Measurements from ENCODE around the gene TUFT1. TPM values are rescaled to one million over a fixed set of nuclear protein-coding genes. Genes with fewer than 3 reads are reported as not detected.

The TUFT1 gene
- total and polyA plus RNA-seq, 2 of the 4 experiments (the other 2 are of a cell fraction) = 21.2 to 30.3 TPM

DNA sequence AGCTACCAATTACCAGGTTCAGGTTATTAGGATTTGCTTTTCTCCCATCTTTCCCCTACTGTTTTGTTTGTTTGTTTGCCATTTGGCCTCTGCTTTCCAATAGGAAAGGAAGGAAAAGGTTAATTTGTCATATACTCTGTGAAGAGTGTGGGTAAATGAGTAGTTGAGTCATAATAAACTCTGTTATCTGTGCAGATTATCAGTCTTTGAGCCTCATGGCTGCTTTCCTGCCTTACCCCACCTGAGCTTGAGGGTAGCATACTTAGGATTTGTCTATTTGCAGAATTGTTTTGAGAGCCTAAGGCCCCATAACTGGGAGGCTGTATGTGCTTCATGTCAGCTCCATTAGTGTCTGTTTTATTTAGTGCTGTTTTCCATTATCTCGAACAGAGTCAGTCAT lies 38.8 kb downstream of the TUFT1 start:
- ChIA-PET POLR2A (ENCODE audit: unreplicated experiment) (no interaction called here), CTCF (no interaction called here)
- Histone ChIP-seq H3K27me3 (ENCODE audit: control insufficient read depth, insufficient read depth, low read length) (no peaks in the 10 kb centered on the region), H3K9ac (ENCODE audit: low read depth, low read length) (no peak overlapping the region), H2BK20ac (ENCODE audit: low read depth, low read length) (no peak overlapping the region), H2AFZ (replicated peaks; ENCODE audit: low read length, poor library complexity) (no peak overlapping the region), H2AK5ac (ENCODE audit: low read depth, low read length) (no peak overlapping the region), H3K18ac (ENCODE audit: low read depth, low read length) (no peak overlapping the region), H3K4me1 (ENCODE audit: control insufficient read depth, insufficient read depth, low read length) (peaks cover 8% of the 10 kb centered on the region), H2BK120ac (ENCODE audit: low read depth, low read length) (no peak overlapping the region), H2BK15ac (ENCODE audit: low read depth, low read length) (no peak overlapping the region), H3K9me1 (ENCODE audit: insufficient read depth, low read length) (peaks cover 5% of the 10 kb centered on the region), H3K79me1 (ENCODE audit: low read depth in 1 of 2, low read length in 2 of 2) (peaks cover 0 to 9% of the 10 kb centered on the region in 2 experiments; a peak in 1 of 4 replicates), H4K5ac (ENCODE audit: low read depth, low read length) (no peak overlapping the region), H3K4me3 (ENCODE audit: insufficient read depth, low read depth, low read length) (no peak overlapping the region), H4K20me1 (ENCODE audit: insufficient read depth, low read length) (no peaks in the 10 kb centered on the region), H3K27ac (ENCODE audit: insufficient read depth, low read length) (no peak overlapping the region), H2BK5ac (ENCODE audit: low read depth, low read length, poor library complexity, severe bottlenecking) (no peak overlapping the region), H3K9me3 (ENCODE audit: control insufficient read depth, insufficient read depth, low read length) (no peaks in the 10 kb centered on the region), H3K4me2 (ENCODE audit: low read depth, low read length) (no peak overlapping the region), H2AK9ac (replicated peaks; ENCODE audit: low read depth, low read length, poor library complexity) (no peak overlapping the region), H3K56ac (ENCODE audit: extremely low read depth, insufficient read depth, low read length) (no peak overlapping the region), H3K36me3 (ENCODE audit: control insufficient read depth, insufficient read depth, low read length) (peaks cover 44% of the 10 kb centered on the region), H4K8ac (ENCODE audit: low read depth in 2 of 2, low read length in 2 of 2) (no peak overlapping the region), H3K4ac (ENCODE audit: low read depth, low read length) (no peak overlapping the region), H4K91ac (ENCODE audit: insufficient read depth, low read depth, low read length) (no peak overlapping the region), H3K14ac (replicated peaks; ENCODE audit: low read depth, low read length) (no peak overlapping the region), H3K23ac (ENCODE audit: low read depth, low read length) (no peak overlapping the region)
- intact Hi-C loops (cut with micrococcal nuclease) = no loop called here
- DNase-seq (no peak), ATAC-seq (ENCODE audit: low read depth) (no peak)
- TF ChIP-seq, protein P1, sequence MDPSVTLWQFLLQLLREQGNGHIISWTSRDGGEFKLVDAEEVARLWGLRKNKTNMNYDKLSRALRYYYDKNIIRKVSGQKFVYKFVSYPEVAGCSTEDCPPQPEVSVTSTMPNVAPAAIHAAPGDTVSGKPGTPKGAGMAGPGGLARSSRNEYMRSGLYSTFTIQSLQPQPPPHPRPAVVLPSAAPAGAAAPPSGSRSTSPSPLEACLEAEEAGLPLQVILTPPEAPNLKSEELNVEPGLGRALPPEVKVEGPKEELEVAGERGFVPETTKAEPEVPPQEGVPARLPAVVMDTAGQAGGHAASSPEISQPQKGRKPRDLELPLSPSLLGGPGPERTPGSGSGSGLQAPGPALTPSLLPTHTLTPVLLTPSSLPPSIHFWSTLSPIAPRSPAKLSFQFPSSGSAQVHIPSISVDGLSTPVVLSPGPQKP (IDR thresholded peaks at IDR 0.05; ENCODE audit: borderline replicate concordance, low read depth, low read length) = no peak
- TF ChIP-seq MXI1 (IDR thresholded peaks at IDR 0.05; ENCODE audit: borderline replicate concordance, low read depth, low read length) (no peak), POLR2A (IDR thresholded peaks at IDR 0.05; ENCODE audit: low read depth, low read length) (no peak), MAZ (IDR thresholded peaks at IDR 0.05; ENCODE audit: borderline replicate concordance, low read depth, low read length) (no peak), CEBPB (IDR thresholded peaks at IDR 0.05; ENCODE audit: low read depth, low read length) (no peak), CTCF (conservative IDR thresholded peaks at IDR 0.05; ENCODE audit: low read depth, low read length) (no peak), RFX5 (IDR thresholded peaks at IDR 0.05; ENCODE audit: low read depth, low read length) (no peak), SMC3 (IDR thresholded peaks at IDR 0.05; ENCODE audit: low read depth, low read length) (no peak), CHD1 (IDR thresholded peaks at IDR 0.05; ENCODE audit: low read depth, low read length) (no peak), FOS (IDR thresholded peaks at IDR 0.05; ENCODE audit: low read depth, low read length) (no peak), NFE2L2 (IDR thresholded peaks at IDR 0.05; ENCODE audit: low read depth, low read length) (no peak), BHLHE40 (IDR thresholded peaks at IDR 0.05; ENCODE audit: low read depth, low read length) (no peak), RAD21 (IDR thresholded peaks at IDR 0.05; ENCODE audit: low read length) (no peak), RCOR1 (IDR thresholded peaks at IDR 0.05; ENCODE audit: insufficient replicate concordance, low read length) (no peak)
- in situ Hi-C loops (cut with MboI; ENCODE audit: low sequenced_read_pairs) = no loop called here
- no CpG with 5 or more reads among the region's 1 CpG for WGBS, 2 experiments (ENCODE audit: extremely low coverage in 2 of 2, insufficient read length in 1 of 2)
- dilution Hi-C loops (cut with HindIII; ENCODE audit: low sequenced_read_pairs, unreplicated experiment) = no loop called here
- BruUV-seq (replicated peaks) = no TSS peak
